22Rv1 (cell line): Measurements from ENCODE around the gene PITRM1.

Experiments used
- ZFX ChIP-seq: fragments of 450-650 bp; IDR thresholded peaks from 2 replicates; pipeline ENCODE4 v1.6.1; 2017; ENCODE audit warnings: antibody characterized with exemption, borderline replicate concordance
- TF ChIP-seq, protein P1 (sequence below): fragments of 450-650 bp; IDR thresholded peaks from 2 replicates; pipeline ENCODE4 v1.5.1; 2017; ENCODE audit warnings: mild to moderate bottlenecking

DNA sequence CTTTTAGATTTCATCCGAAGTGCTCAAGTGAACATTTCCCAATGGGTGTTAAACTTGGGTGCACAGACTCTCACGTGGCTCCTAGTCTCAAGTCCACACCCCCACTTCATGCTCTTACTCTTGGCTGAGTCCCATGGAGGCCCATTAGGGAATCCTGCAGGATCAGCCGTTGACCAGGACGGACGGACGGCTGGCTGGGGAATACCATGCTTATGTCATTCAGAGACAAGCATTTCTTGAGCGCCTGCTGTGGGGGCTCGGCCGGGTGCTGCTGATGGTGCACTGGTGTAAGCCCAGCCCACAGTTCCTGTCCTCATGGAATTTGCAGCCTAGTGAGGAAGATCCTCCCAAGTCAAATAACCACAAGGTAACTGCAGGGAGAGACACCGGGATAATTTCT lies 44.7 kb downstream of the PITRM1 start:
- TF ChIP-seq, protein P1, sequence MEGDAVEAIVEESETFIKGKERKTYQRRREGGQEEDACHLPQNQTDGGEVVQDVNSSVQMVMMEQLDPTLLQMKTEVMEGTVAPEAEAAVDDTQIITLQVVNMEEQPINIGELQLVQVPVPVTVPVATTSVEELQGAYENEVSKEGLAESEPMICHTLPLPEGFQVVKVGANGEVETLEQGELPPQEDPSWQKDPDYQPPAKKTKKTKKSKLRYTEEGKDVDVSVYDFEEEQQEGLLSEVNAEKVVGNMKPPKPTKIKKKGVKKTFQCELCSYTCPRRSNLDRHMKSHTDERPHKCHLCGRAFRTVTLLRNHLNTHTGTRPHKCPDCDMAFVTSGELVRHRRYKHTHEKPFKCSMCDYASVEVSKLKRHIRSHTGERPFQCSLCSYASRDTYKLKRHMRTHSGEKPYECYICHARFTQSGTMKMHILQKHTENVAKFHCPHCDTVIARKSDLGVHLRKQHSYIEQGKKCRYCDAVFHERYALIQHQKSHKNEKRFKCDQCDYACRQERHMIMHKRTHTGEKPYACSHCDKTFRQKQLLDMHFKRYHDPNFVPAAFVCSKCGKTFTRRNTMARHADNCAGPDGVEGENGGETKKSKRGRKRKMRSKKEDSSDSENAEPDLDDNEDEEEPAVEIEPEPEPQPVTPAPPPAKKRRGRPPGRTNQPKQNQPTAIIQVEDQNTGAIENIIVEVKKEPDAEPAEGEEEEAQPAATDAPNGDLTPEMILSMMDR = no peak
- no peak for TF ChIP-seq ZFX
